Measurements from ENCODE around the gene NOL7. TPM values are rescaled to one million over a fixed set of nuclear protein-coding genes. Genes with fewer than 3 reads are reported as not detected.

NOL7 gene
- total RNA-seq, 1 experiment from 2014 or later = 73.7 TPM

GRCh38 chr6:13576017-13576416 lies 39.1 kb upstream of the NOL7 start:
- no peaks in the 10 kb centered on the region for H3K27me3 ChIP-seq (ENCODE audit: insufficient read depth, low read length)
- DNase-seq (ENCODE audit: low read depth, low spot score) (no peak), ATAC-seq (no peak)
- ChIA-PET POLR2A (no interaction called here), CTCF (interaction anchor here (0.8 to 2.4 kb wide), 5 partner anchors 14 to 248 kb away, joined by 3 to 13 read pairs (median 5); partner anchors contain the start of gene TBC1D7), RAD21 (ENCODE audit: low non-redundant PET in 1 of 2, low total read pairs in 2 of 2, uncharacterized antibody in 2 of 2, unreplicated experiment in 2 of 2) (interaction anchor here in 1 of 2 experiments (1.1 kb wide), 1 partner anchor 241 kb away, joined by 4 read pairs; no protein-coding TSS in a partner anchor)
- no peak overlapping the region for H3K9ac ChIP-seq (ENCODE audit: low read length)
- TF ChIP-seq ELF1 (IDR thresholded peaks at IDR 0.05; ENCODE audit: borderline replicate concordance, low read depth) (no peak), YY1 (IDR thresholded peaks at IDR 0.05; ENCODE audit: extremely low read depth, insufficient replicate concordance, low read depth, low read length) (no peak)
- H2AFZ ChIP-seq (ENCODE audit: low read depth, low read length, poor library complexity, severe bottlenecking) = no peak overlapping the region
- peak overlapping the region in 1 of 2 experiments; percentile 14; a peak in 1 of 4 replicates for H3K4me3 ChIP-seq (replicated peaks in 1 of 2; ENCODE audit: low read depth in 1 of 2, low read length in 2 of 2)
- H3K27ac ChIP-seq (ENCODE audit: low read depth, low read length) = peak overlapping the region; percentile 98; the same call in 1 of the 2 replicates
- peak overlapping the region; percentile 79 for H3K4me2 ChIP-seq (ENCODE audit: low read length)
- BruUV-seq (replicated peaks) = TSS peak; percentile 45
- peaks cover 8 to 21% of the 10 kb centered on the region in 2 experiments for H3K4me1 ChIP-seq (ENCODE audit: control insufficient read depth in 1 of 2, insufficient read depth in 2 of 2, low read length in 2 of 2)
- H3K79me2 ChIP-seq (ENCODE audit: insufficient read depth, low read length) = peaks cover 7% of the 10 kb centered on the region; the same call in 1 of the 2 replicates
- intact Hi-C loops (cut with micrococcal nuclease) = no loop called here
- H3K9me2 ChIP-seq (ENCODE audit: insufficient read depth) = no peaks in the 10 kb centered on the region
- no peaks in the 10 kb centered on the region for H4K20me1 ChIP-seq (ENCODE audit: insufficient read depth)
- no peaks in the 10 kb centered on the region for H3K9me3 ChIP-seq (ENCODE audit: control insufficient read depth in 1 of 2, insufficient read depth in 1 of 2, low read depth in 1 of 2, low read length in 2 of 2)
- 0 out of 4 replicates have a peak, but pooled peaks cover 0 to 4% of the 10 kb centered on the region in 2 experiments for H3K36me3 ChIP-seq (ENCODE audit: control insufficient read depth in 1 of 2, insufficient read depth in 2 of 2, low read length in 2 of 2)

- intact Hi-C loops (cut with micrococcal nuclease) = no loop called here
- ChIA-PET CTCF (no interaction called here), POLR2A (no interaction called here), RAD21 (ENCODE audit: low non-redundant PET in 1 of 2, low total read pairs in 2 of 2, uncharacterized antibody in 2 of 2, unreplicated experiment in 2 of 2) (no interaction called here)
- H3K4me1 ChIP-seq (ENCODE audit: control insufficient read depth in 1 of 2, insufficient read depth in 2 of 2, low read length in 2 of 2) = peaks cover 8 to 21% of the 10 kb centered on the region in 2 experiments
- TF ChIP-seq MAX (IDR thresholded peaks at IDR 0.05) (no peak), TCF7L2 (IDR thresholded peaks at IDR 0.05; ENCODE audit: borderline replicate concordance, extremely low read depth, insufficient read depth, insufficient read length) (no peak), EGR1 (IDR thresholded peaks at IDR 0.05; ENCODE audit: low read depth) (no peak), ATF3 (IDR thresholded peaks at IDR 0.05) (no peak), ZBTB33 (IDR thresholded peaks at IDR 0.05; ENCODE audit: extremely low read depth, insufficient replicate concordance, low read length) (no peak), YY1 (IDR thresholded peaks at IDR 0.05; ENCODE audit: extremely low read depth, insufficient replicate concordance, low read depth, low read length) (no peak), CTCF (IDR thresholded peaks at IDR 0.05 in 2 of 3, conservative IDR thresholded peaks at IDR 0.05 in 1 of 3; ENCODE audit: borderline replicate concordance in 1 of 3, insufficient read depth in 1 of 3, low read depth in 2 of 3, low read length in 2 of 3) (no peak), FOSL1 (IDR thresholded peaks at IDR 0.05; ENCODE audit: low read depth) (no peak), CBX3 (IDR thresholded peaks at IDR 0.05; ENCODE audit: low read depth) (no peak)
- no peak overlapping the region for H3K4me3 ChIP-seq (replicated peaks in 1 of 2; ENCODE audit: low read depth in 1 of 2, low read length in 2 of 2)
- H3K9me3 ChIP-seq (ENCODE audit: control insufficient read depth in 1 of 2, insufficient read depth in 1 of 2, low read depth in 1 of 2, low read length in 2 of 2) = no peaks in the 10 kb centered on the region
- no peaks in the 10 kb centered on the region for H3K27me3 ChIP-seq (ENCODE audit: insufficient read depth, low read length)
- DNase-seq (ENCODE audit: low read depth, low spot score) (no peak), ATAC-seq (no peak)
- BruUV-seq (replicated peaks) = no TSS peak
- no peak overlapping the region for H2AFZ ChIP-seq (ENCODE audit: low read depth, low read length, poor library complexity, severe bottlenecking)
- no peak overlapping the region for H3K27ac ChIP-seq (ENCODE audit: low read depth, low read length)
- no peaks in the 10 kb centered on the region for H3K9me2 ChIP-seq (ENCODE audit: insufficient read depth)
- no peak overlapping the region for H3K4me2 ChIP-seq (ENCODE audit: low read length)
- no peak overlapping the region for H3K9ac ChIP-seq (ENCODE audit: low read length)
- peaks cover 7% of the 10 kb centered on the region; the same call in 1 of the 2 replicates for H3K79me2 ChIP-seq (ENCODE audit: insufficient read depth, low read length)
- H3K36me3 ChIP-seq (ENCODE audit: control insufficient read depth in 1 of 2, insufficient read depth in 2 of 2, low read length in 2 of 2) = no peaks in the 10 kb centered on the region
- H4K20me1 ChIP-seq (ENCODE audit: insufficient read depth) = no peaks in the 10 kb centered on the region
Measured at GRCh38 chr6:13577926-13578325, 37.2 kb upstream of the NOL7 start.
